ENCODE data around the gene SCIN.

SCIN gene

GRCh38 chr7:12610899-12611298 is 40.4 kb downstream of the SCIN start:
- H3K4me3 ChIP-seq (ENCODE audit: low read depth, low read length), result no peak overlapping the region
- TF ChIP-seq CTCF (IDR thresholded peaks at IDR 0.05; ENCODE audit: low read depth, low read length, missing control alignments), result no peak

GRCh38 chr7:12612622-12613021 is 42.1 kb downstream of the SCIN start:
- no peak for DNase-seq (ENCODE audit: low read depth)
- no peak for TF ChIP-seq CTCF (IDR thresholded peaks at IDR 0.05; ENCODE audit: low read depth, low read length, missing control alignments)
- no peak overlapping the region for H3K4me3 ChIP-seq (ENCODE audit: low read depth, low read length)

More at GRCh38 chr7:12610899-12611298, 40.4 kb downstream of the SCIN start:
- no peak for DNase-seq (ENCODE audit: low read depth)

- no peak for DNase-seq (ENCODE audit: low read depth)
- no peak for TF ChIP-seq CTCF (IDR thresholded peaks at IDR 0.05; ENCODE audit: low read depth, low read length, missing control alignments)
- H3K4me3 ChIP-seq (ENCODE audit: low read depth, low read length), result no peak overlapping the region
Observed at GRCh38 chr7:12619461-12620069, 49.0 kb downstream of the SCIN start.

GRCh38 chr7:12620371-12620770 is 49.9 kb downstream of the SCIN start:
- H3K4me3 ChIP-seq (ENCODE audit: low read depth, low read length), result no peak overlapping the region
- no peak for DNase-seq (ENCODE audit: low read depth)
- no peak for TF ChIP-seq CTCF (IDR thresholded peaks at IDR 0.05; ENCODE audit: low read depth, low read length, missing control alignments)

GRCh38 chr7:12623223-12623622 is 52.7 kb downstream of the SCIN start:
- no peak overlapping the region for H3K4me3 ChIP-seq (ENCODE audit: low read depth, low read length)
- no peak for DNase-seq (ENCODE audit: low read depth)
- TF ChIP-seq CTCF (IDR thresholded peaks at IDR 0.05; ENCODE audit: low read depth, low read length, missing control alignments), result no peak

- H3K4me3 ChIP-seq (ENCODE audit: low read depth, low read length), result no peak overlapping the region
- peak; percentile 64 for TF ChIP-seq CTCF (IDR thresholded peaks at IDR 0.05; ENCODE audit: low read depth, low read length, missing control alignments)
- no peak for DNase-seq (ENCODE audit: low read depth)
Observed at GRCh38 chr7:12623885-12624498, 53.5 kb downstream of the SCIN start.

- no peak for TF ChIP-seq CTCF (IDR thresholded peaks at IDR 0.05; ENCODE audit: low read depth, low read length, missing control alignments)
- no peak overlapping the region for H3K4me3 ChIP-seq (ENCODE audit: low read depth, low read length)
- DNase-seq (ENCODE audit: low read depth), result no peak
Observed at GRCh38 chr7:12625836-12626235, 55.3 kb downstream of the SCIN start.
